Measurements from ENCODE around the gene XIRP1.

XIRP1 gene

GRCh38 chr3:39143051-39143885 is 49.1 kb downstream of the XIRP1 start:
- no peak for DNase-seq

GRCh38 chr3:39142067-39142466 is 50.3 kb downstream of the XIRP1 start:
- no peak for DNase-seq

GRCh38 chr3:39141171-39141995 is 51.0 kb downstream of the XIRP1 start:
- no peak for DNase-seq

- no peak for DNase-seq
Observed at GRCh38 chr3:39140341-39140971, 51.9 kb downstream of the XIRP1 start.

- no peak for DNase-seq
Observed at GRCh38 chr3:39139442-39139841, 53.0 kb downstream of the XIRP1 start.

- no peak for DNase-seq
Observed at GRCh38 chr3:39138804-39139415, 53.5 kb downstream of the XIRP1 start.

GRCh38 chr3:39137991-39138803 is 54.2 kb downstream of the XIRP1 start:
- no peak for DNase-seq

- DNase-seq, result no peak
Observed at GRCh38 chr3:39137435-39137936, 54.9 kb downstream of the XIRP1 start.

GRCh38 chr3:39136533-39137434 is 55.6 kb downstream of the XIRP1 start:
- DNase-seq, result no peak

GRCh38 chr3:39135170-39135805 is 57.1 kb downstream of the XIRP1 start:
- no peak for DNase-seq

- no peak for DNase-seq
Observed at GRCh38 chr3:39134305-39134704, 58.1 kb downstream of the XIRP1 start.

- no peak for DNase-seq
Observed at GRCh38 chr3:39133822-39134221, 58.6 kb downstream of the XIRP1 start.

Data from CD4-positive, alpha-beta T cell treated with Interleukin-4 for 4 hours (primary cell).